RWPE1 (cell line): Measurements from ENCODE around the gene GRB10.

Source experiments
- CTCF ChIA-PET: fragments of 350-600 bp; sonication (Branson Sonifier 250); formaldehyde crosslinking; extraction: SDS; loops from one replicate; lab custom pipeline; 2021; lab: Yijun Ruan, JAX
- POLR2A ChIA-PET: fragments of 400-600 bp; formaldehyde crosslinking; extraction: SDS; loops from one replicate; lab custom pipeline; 2020; ENCODE audit warnings: antibody characterized with exemption; ENCODE audit not compliant: low non-redundant PET; lab: Yijun Ruan, JAX
- DNase-seq: peaks from one replicate; pipeline ENCODE4 v3.0.0; 2012; ENCODE audit warnings: low spot score
- H3K27ac ChIP-seq: fragments of 450-650 bp; 2 replicates; pipeline ENCODE4 v1.5.1; 2017
- CTCF ChIP-seq: fragments of 450-650 bp; conservative IDR thresholded peaks from 2 replicates; pipeline ENCODE4 v1.5.1; 2017; ENCODE audit warnings: low read depth, mild to moderate bottlenecking

GRB10 gene

GRCh38 chr7:50640779-50641178 lies 141.9 kb downstream of the GRB10 start:
- DNase-seq = no peak

DNA sequence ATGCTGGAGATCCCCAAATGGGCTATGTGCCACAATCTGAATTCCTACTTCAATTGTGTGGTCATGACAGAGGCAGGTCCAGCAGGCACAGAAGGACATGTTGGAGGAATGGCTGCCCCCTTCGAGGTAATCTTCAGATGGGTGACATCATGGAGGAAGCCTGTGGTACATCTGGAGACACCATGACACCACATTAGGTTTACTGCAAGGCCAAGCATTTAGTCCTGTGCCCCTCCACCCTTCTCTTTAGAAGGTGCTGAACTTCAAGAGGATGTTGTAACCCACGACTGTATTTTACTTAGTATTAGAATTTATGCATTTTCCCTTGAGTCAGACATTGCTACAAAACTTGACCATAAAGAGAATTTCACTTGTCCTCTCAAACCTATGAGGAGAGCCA lies 142.4 kb downstream of the GRB10 start:
- CTCF ChIA-PET = no interaction called here
- no peak for DNase-seq
- H3K27ac ChIP-seq = no peak overlapping the region
- no peak for TF ChIP-seq CTCF
- POLR2A ChIA-PET = no interaction called here

More at GRCh38 chr7:50640779-50641178, 141.9 kb downstream of the GRB10 start:
- no peak for TF ChIP-seq CTCF
- CTCF ChIA-PET = no interaction called here
- POLR2A ChIA-PET = no interaction called here
- no peak overlapping the region for H3K27ac ChIP-seq

DNA sequence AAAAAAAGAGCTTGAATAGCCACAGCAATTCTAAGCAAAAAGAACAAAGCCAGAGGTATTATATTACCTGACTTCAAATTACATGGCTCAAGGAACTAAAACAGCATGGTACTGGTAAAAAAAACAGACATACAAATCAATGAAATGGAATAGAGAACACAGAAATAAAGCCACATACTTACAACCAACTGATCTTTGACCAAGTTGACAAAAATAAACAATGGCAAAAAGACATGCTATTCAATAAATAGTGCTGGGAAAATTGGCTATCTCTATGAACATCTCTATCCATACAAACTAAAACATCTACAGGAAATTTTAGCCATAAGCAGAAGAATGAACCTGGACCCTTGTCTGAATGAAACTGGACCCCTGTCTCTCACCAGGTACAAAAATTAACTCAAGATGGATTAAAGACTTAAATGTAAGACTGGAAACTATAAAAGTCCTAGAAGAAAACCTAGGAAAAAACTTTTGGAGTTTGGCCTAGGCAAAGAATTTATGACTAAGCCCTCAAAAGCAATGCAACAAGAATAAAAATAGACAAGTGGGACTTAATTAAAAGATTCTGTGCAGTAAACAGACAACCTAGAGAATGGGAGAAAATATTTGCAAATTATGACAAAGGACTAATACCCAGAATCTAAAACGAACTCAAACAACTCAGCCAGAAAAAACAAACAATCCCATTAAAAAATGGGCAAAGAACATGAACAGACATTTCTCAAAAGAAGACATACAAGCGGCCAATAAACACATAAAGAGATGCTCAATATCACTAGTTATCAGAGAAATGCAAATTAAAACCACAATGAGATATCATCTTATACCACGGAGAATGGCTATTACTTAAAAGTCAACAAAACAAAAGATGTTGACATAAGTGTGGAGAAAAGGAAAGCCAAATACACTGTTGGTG lies 144.7 kb downstream of the GRB10 start:
- H3K27ac ChIP-seq = no peak overlapping the region
- TF ChIP-seq CTCF = no peak
- no peak for DNase-seq
- CTCF ChIA-PET = interaction anchor here (0.6 kb wide), 1 partner anchor 398 kb away, joined by 6 read pairs; no protein-coding TSS in a partner anchor
- POLR2A ChIA-PET = no interaction called here

GRCh38 chr7:50634378-50634777 lies 148.3 kb downstream of the GRB10 start:
- DNase-seq = no peak
- H3K27ac ChIP-seq = no peak overlapping the region
- TF ChIP-seq CTCF = no peak
- ChIA-PET CTCF (no interaction called here), POLR2A (no interaction called here)

DNA sequence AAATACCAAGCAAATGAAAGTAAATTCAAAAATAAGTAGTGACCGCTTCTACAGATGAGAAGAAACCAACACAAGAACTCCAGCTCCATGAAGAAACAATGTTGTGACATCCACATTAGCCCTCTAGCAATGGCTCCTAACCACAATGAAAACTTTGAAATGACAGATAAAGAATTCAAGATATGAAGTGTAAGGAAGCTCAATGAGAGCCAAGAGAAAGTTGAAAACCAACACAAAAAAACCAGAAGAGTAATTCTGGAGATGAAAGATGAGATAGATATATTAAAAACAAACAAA lies 149.3 kb downstream of the GRB10 start:
- ChIA-PET CTCF (interaction anchor here (0.6 to 2.1 kb wide), 8 partner anchors 10 to 529 kb away, joined by 3 to 16 read pairs (median 4); no protein-coding TSS in a partner anchor), POLR2A (no interaction called here)
- TF ChIP-seq CTCF = no peak
- H3K27ac ChIP-seq = no peak overlapping the region
- no peak for DNase-seq

DNA sequence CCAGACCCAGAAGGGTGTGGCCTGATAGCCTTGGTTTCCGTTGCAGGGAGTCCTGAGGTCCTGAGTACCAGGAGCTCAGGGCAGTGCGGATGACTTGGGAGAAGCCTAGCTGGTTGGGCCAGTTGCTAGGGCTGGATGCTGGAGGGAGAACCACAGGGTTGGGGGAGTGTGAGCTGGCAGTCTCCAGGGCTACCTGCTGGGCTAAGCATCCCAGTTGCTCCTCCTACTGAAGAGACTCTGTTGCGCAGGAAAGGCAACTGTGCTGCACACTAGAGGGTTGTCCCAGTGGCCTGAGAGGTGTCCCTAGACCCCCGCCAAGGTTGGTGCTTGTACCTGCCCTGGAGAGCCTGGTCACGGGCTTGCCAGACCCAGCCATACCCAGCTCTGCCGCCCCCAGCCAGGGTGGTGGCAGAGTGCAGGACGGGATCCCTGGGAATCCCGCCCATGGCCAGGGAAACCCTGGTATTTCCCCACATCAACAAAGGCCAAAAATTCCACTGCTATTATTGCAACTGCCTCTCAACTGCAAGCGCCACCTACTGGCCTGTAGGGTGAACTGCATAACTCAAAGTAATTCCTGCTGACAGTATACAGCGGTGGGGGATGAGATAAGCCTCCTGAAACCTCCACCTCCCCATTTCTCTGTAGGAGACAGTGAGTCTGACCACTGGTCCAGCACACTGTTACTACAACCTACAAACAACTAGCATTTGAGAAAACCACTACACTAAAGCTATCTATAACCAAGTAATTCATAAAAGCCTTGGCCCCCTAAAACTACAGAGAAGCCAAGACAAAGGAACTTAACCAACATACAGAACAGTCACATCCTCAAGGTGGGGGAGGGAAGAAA lies 149.9 kb downstream of the GRB10 start:
- H3K27ac ChIP-seq = no peak overlapping the region
- ChIA-PET CTCF (interaction anchor here (0.6 to 2.1 kb wide), 13 partner anchors 10 to 530 kb away, joined by 3 to 16 read pairs (median 3); no protein-coding TSS in a partner anchor), POLR2A (no interaction called here)
- peak; percentile 42 for DNase-seq
- TF ChIP-seq CTCF = peak; percentile 85
